Gastroesophageal sphincter (tissue), 4 donors: Measurements from ENCODE around the gene RRAGD. TPM values are rescaled to one million over a fixed set of nuclear protein-coding genes. Genes with fewer than 3 reads are reported as not detected.

ENCODE experiments used
- ATAC-seq: fragments of 150-250 bp; one replicate; pipeline ENCODE4 v1.9.1; 2016; ENCODE audit warnings: mild to moderate bottlenecking, moderate library complexity
- H3K27ac ChIP-seq, 4 donors: fragments of 200-600 bp; sonication (generic) in 3 of 4; 1 replicate in 3 of 4; 2 replicates in 1 of 4; pipeline ENCODE4 v1.5.1; 2016 to 2019
- H3K27me3 ChIP-seq: fragments of 200-600 bp; sonication (generic); one replicate; pipeline ENCODE4 v1.5.1; 2019
- H3K36me3 ChIP-seq, 2 donors: fragments of 200-600 bp; sonication (generic); one replicate each; pipeline ENCODE4 v1.5.1; 2019; ENCODE audit warnings: control low read depth in 1 of 2
- H3K4me1 ChIP-seq, 3 donors: fragments of 200-600 bp; sonication (generic); 1 replicate in 2 of 3; 2 replicates in 1 of 3; pipeline ENCODE4 v1.5.1; 2016 to 2019; ENCODE audit warnings: control low read depth in 2 of 3
- H3K4me3 ChIP-seq, 2 donors: fragments of 200-600 bp; sonication (generic); one replicate each; pipeline ENCODE4 v1.5.1; 2019; ENCODE audit warnings: mild to moderate bottlenecking in 1 of 2, moderate library complexity in 1 of 2
- H3K9me3 ChIP-seq, 3 donors: fragments of 200-600 bp; sonication (generic); one replicate each; pipeline ENCODE4 v1.5.1; 2017 to 2019; ENCODE audit warnings: control low read depth in 2 of 3
- EP300 ChIP-seq: sonication (generic); formaldehyde crosslinking; IDR thresholded peaks from one replicate; pipeline ENCODE4 v1.6.1; 2017; ENCODE audit warnings: antibody characterized with exemption, mild to moderate bottlenecking
- POLR2A ChIP-seq, 2 donors: fragments of 450-650 bp; IDR thresholded peaks; one replicate each; pipeline ENCODE4 v1.6.1; 2017; ENCODE audit warnings: antibody characterized with exemption in 2 of 2, mild to moderate bottlenecking in 2 of 2, moderate library complexity in 1 of 2
- POLR2AphosphoS5 ChIP-seq: sonication (generic); formaldehyde crosslinking; IDR thresholded peaks from one replicate; pipeline ENCODE4 v1.6.1; 2017; ENCODE audit warnings: antibody characterized with exemption
- WGBS, 2 donors: methylation state at CpG; one replicate each; pipeline ENCODE4 v1.1.5; 2018; ENCODE audit warnings: low coverage in 1 of 2; 5-methylcytosine and 5-hydroxymethylcytosine counted together
- total RNA-seq, 4 donors: library from RNA; depleted of rRNA; stranded (reverse); fragments of >200 nt; gene quantifications; one replicate each; pipeline ENCODE4 v1.1.0, GENCODE V29; 2016
- TF ChIP-seq, protein P1 (sequence below), 4 experiments: fragments of 200-600 bp in 2 of 4; fragments of 450-650 bp in 2 of 4; sonication (generic) in 1 of 4; IDR thresholded peaks; one replicate each; pipeline ENCODE4 v1.5.1; 2017 to 2019; ENCODE audit warnings: antibody characterized with exemption in 4 of 4, mild to moderate bottlenecking in 2 of 4, moderate library complexity in 2 of 4

Gene RRAGD
- total RNA-seq, 4 donors from 2014 or later = 14.8 to 38.5 (median 24.8) TPM

DNA sequence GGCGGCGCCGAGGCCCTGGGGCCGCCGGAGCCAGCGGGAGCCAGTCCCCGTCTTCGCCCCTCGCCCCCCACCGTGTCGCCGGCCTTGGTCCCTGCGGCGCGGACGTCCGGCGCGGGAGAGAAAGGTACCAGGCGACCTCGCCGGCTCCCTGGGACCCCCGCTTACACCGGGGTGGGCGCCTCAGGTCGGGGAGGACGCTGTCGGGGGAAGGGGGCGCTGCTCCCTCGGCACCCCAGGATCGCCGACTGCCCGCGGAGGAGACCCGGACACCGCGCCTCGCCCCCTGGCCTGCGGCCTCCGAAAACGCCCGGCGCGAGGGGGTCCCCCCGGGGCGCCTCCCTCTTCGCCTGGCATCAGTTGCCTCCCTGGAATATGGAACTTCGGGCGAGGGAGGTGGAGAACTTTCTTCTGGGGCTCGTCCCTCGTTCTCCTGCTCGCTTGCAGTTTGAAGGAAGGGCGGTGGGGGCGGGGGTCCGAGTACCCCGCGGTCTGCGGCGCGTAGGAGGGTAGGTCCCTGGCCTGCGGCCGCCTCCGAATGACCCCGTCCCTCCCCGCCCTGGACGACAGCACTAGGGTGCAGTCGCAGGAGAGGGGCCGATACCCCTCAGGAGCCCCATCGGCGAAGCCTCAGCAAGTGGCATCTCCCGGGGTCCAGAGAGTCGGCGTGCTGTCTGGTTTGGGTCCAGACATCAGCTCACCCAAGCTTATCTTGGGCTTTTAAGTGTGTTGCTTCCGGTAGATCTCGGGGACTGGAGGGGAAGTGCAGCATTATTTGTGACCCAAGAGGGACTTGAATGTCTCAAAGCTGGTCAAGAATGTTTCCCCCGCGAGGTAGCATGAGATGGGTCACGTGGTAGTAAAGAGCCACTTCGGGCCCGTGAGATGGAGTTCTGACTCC is 21.4 kb upstream of the RRAGD start:
- H3K9me3 ChIP-seq = no peaks in the 10 kb centered on the region
- 21% methylated on average over 6 of the region's 80 CpGs; no CpG with 5 or more reads in 1 of the 2 donors for WGBS, 2 donors
- H3K27ac ChIP-seq = peak overlapping the region in 2 of 4 donors; percentile 29 to 73
- no peaks in the 10 kb centered on the region for H3K36me3 ChIP-seq
- ATAC-seq = peak; percentile 59
- H3K4me3 ChIP-seq = peak overlapping the region; percentile 65 to 86
- no peaks in the 10 kb centered on the region for H3K27me3 ChIP-seq
- peaks cover 0 to 23% (median 5%) of the 10 kb centered on the region in 3 donors for H3K4me1 ChIP-seq
- no peak for TF ChIP-seq POLR2A (IDR thresholded peaks at IDR 0.05)
- TF ChIP-seq, protein P1, sequence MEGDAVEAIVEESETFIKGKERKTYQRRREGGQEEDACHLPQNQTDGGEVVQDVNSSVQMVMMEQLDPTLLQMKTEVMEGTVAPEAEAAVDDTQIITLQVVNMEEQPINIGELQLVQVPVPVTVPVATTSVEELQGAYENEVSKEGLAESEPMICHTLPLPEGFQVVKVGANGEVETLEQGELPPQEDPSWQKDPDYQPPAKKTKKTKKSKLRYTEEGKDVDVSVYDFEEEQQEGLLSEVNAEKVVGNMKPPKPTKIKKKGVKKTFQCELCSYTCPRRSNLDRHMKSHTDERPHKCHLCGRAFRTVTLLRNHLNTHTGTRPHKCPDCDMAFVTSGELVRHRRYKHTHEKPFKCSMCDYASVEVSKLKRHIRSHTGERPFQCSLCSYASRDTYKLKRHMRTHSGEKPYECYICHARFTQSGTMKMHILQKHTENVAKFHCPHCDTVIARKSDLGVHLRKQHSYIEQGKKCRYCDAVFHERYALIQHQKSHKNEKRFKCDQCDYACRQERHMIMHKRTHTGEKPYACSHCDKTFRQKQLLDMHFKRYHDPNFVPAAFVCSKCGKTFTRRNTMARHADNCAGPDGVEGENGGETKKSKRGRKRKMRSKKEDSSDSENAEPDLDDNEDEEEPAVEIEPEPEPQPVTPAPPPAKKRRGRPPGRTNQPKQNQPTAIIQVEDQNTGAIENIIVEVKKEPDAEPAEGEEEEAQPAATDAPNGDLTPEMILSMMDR (IDR thresholded peaks at IDR 0.05) = no peak
- no peak for TF ChIP-seq POLR2AphosphoS5
- no peak for TF ChIP-seq EP300

DNA sequence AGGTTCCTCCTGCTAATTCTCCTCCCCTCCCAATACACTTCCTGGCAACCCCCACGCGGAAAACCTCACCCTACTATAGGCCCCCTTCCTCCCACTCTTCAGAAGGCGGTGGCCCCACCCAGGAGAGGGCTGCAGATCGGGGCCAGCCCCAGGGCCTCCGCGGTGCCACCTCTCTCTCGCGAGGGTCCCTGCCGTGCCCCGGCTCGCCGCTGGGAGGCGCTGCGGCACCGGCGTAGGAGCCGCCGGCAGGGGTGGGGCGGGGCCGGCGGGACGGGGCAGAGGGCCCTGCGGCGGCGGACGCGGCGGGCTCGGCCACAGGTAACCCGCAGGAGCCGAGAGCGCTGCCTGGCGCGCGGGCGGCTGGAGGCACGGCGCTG is 20.8 kb upstream of the RRAGD start, which contains the start of gene ANKRD6:
Gene ANKRD6 (plus strand): TSS at position 278 of the 377 bp plus-strand sequence. CDS start 133,825 bp downstream, outside the sequence.
- peak within 1 kb of the TSS in 2 of 4 donors; percentile 29 to 73 for H3K27ac ChIP-seq
- H3K27me3 ChIP-seq = no peaks in the 10 kb centered on the region
- H3K4me1 ChIP-seq = peaks cover 0 to 23% (median 5%) of the 10 kb centered on the region in 3 donors
- peak; percentile 96 for ATAC-seq
- H3K4me3 ChIP-seq = peak within 1 kb of the TSS; percentile 65 to 86
- WGBS, 2 donors = 0% methylated on average over 2 of the region's 38 CpGs; no CpG with 5 or more reads in 1 of the 2 donors
- no peak for TF ChIP-seq EP300
- TF ChIP-seq, protein P1 (IDR thresholded peaks at IDR 0.05) = peak; percentile 73 to 95 (median 94)
- no peaks in the 10 kb centered on the region for H3K9me3 ChIP-seq
- no peaks in the 10 kb centered on the region for H3K36me3 ChIP-seq

DNA sequence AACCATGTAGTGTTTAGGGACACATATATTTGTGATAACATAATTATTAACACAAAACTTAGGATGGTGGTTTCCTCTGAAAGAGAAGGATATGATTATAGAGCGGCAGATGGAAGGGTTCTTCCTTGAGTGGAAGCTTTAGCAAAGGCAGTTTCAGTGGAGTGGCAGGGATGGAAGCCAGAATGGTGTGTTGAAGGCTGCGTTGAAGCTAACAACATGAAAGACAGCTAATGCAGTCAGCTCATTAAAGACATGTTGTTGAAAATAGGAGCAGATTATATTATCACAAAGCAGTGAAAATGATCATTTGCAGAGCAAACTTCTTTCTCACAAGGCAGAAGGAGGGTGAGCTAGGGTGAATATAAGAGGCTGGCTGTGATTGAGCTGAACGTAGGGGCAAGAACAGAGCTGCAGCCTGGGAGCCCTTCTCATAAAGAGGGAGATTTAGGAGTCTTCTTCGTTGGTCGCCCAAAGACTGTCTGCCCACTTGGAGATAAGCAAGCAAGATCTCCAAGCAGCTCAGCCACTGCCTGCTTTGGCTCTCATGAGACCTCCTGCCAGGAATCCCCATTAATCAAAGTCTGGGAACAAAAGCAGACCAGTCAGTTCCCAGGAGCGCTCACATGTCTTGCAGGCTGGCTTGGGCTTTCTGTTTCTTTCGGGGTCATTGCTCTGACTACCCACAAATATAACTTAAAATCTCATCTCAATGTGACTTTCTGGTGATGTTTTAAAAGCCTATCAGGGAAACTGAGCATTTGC is 18.3 kb upstream of the RRAGD start:
- Histone ChIP-seq H3K36me3 (no peaks in the 10 kb centered on the region), H3K27ac (no peak overlapping the region), H3K4me1 (peaks cover 0 to 23% (median 5%) of the 10 kb centered on the region in 3 donors), H3K27me3 (no peaks in the 10 kb centered on the region), H3K9me3 (no peaks in the 10 kb centered on the region), H3K4me3 (no peak overlapping the region)
- no peak for ATAC-seq
- WGBS, 2 donors = 34 to 42% methylated on average over 6 to 7 of the region's 7 CpGs
- TF ChIP-seq, protein P1 (IDR thresholded peaks at IDR 0.05) = no peak
- TF ChIP-seq POLR2AphosphoS5 (no peak), EP300 (no peak), POLR2A (IDR thresholded peaks at IDR 0.05) (no peak)

DNA sequence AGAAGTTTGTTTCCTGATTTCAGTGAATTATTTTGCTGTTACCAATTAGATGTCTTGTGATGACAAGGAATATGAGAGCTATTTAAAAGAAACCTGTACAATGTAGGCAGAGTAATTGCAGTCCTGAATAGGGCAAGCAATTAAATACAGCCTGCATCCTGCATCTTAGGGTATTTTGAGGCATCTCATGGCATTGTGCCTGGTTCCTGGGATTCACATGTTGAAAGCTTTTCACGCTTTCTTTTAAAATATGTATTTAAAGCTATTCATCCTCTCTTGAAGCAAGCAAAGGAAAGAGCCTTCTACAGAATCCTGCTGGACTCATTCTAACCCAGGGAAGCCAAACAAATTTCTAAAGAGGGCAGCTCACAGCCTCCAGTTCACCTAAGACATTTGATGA is 4.7 kb upstream of the RRAGD start:
- 73 to 76% methylated on average over 1 of the region's 1 CpG for WGBS, 2 donors
- peaks cover 5% of the 10 kb centered on the region for H3K27me3 ChIP-seq

More for the DNA sequence above, 4.7 kb upstream of the RRAGD start:
- Histone ChIP-seq H3K4me1 (peaks cover 0 to 12% (median 0%) of the 10 kb centered on the region in 3 donors), H3K9me3 (no peaks in the 10 kb centered on the region), H3K36me3 (no peaks in the 10 kb centered on the region), H3K27ac (no peak overlapping the region), H3K4me3 (no peak overlapping the region)
- ATAC-seq = no peak
- TF ChIP-seq POLR2AphosphoS5 (no peak), EP300 (no peak), POLR2A (IDR thresholded peaks at IDR 0.05) (no peak)
- TF ChIP-seq, protein P1 (IDR thresholded peaks at IDR 0.05) = no peak
